Parathyroid adenoma (tissue), 2 donors: Measurements from ENCODE around the gene ST3GAL3.

Experiments
- H2AFZ ChIP-seq: fragments of 300-600 bp; sonication (generic); one replicate; pipeline ENCODE4 v1.7.0; 2017; ENCODE audit warnings: antibody characterized with exemption, mild to moderate bottlenecking
- H3K27ac ChIP-seq: fragments of 300-600 bp; sonication (generic); one replicate; pipeline ENCODE4 v1.7.0; 2017
- H3K27me3 ChIP-seq: fragments of 300-600 bp; sonication (generic); one replicate; pipeline ENCODE4 v1.7.0; 2017; ENCODE audit warnings: low read length; ENCODE audit not compliant: control insufficient read depth, insufficient read depth
- H3K36me3 ChIP-seq: fragments of 300-600 bp; sonication (generic); one replicate; pipeline ENCODE4 v1.7.0; 2017; ENCODE audit warnings: low read length; ENCODE audit not compliant: control insufficient read depth, insufficient read depth
- H3K4me1 ChIP-seq: fragments of 300-600 bp; sonication (generic); one replicate; pipeline ENCODE4 v1.7.0; 2017; ENCODE audit warnings: control low read depth
- H3K4me2 ChIP-seq: fragments of 300-600 bp; sonication (generic); one replicate; pipeline ENCODE4 v1.7.0; 2017; ENCODE audit warnings: low read length
- H3K4me3 ChIP-seq: fragments of 300-600 bp; sonication (generic); one replicate; pipeline ENCODE4 v1.7.0; 2017; ENCODE audit warnings: low read depth, low read length
- H3K79me2 ChIP-seq: fragments of 300-600 bp; sonication (generic); one replicate; pipeline ENCODE4 v1.7.0; 2017; ENCODE audit warnings: control low read depth
- H3K9ac ChIP-seq: fragments of 300-600 bp; sonication (generic); one replicate; pipeline ENCODE4 v1.7.0; 2017; ENCODE audit warnings: mild to moderate bottlenecking
- H3K9me3 ChIP-seq: fragments of 300-600 bp; sonication (generic); one replicate; pipeline ENCODE4 v1.7.0; 2017; ENCODE audit warnings: low read length; ENCODE audit not compliant: control insufficient read depth
- TF ChIP-seq, protein P1 (sequence below): fragments of 300-600 bp; sonication (generic); IDR thresholded peaks from one replicate; pipeline ENCODE4 v1.7.0; 2017; ENCODE audit warnings: antibody characterized with exemption, mild to moderate bottlenecking
- donor health status: primary hyperparathyroidism.

ST3GAL3 gene

DNA sequence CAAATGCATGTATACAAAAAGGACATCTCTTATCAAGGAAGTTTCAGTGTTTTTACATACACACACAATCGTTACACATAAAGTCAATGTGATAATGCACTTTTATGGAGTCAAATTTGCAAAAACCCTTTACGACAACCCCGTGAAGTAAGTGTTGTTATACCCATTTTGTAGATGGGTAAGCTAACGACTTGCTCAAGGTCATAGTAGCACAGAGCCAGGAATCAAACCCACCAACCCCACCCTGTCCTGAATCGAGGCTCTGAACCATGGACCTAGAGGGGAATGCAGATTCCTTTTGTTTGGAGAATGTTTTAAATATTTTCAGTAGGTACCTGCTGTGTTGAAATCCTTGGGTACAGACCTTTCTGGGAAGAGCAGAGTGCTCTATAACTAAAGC, 148.9 kb downstream of the ST3GAL3 start:
- no peak overlapping the region for H3K4me3 ChIP-seq
- TF ChIP-seq, protein P1, sequence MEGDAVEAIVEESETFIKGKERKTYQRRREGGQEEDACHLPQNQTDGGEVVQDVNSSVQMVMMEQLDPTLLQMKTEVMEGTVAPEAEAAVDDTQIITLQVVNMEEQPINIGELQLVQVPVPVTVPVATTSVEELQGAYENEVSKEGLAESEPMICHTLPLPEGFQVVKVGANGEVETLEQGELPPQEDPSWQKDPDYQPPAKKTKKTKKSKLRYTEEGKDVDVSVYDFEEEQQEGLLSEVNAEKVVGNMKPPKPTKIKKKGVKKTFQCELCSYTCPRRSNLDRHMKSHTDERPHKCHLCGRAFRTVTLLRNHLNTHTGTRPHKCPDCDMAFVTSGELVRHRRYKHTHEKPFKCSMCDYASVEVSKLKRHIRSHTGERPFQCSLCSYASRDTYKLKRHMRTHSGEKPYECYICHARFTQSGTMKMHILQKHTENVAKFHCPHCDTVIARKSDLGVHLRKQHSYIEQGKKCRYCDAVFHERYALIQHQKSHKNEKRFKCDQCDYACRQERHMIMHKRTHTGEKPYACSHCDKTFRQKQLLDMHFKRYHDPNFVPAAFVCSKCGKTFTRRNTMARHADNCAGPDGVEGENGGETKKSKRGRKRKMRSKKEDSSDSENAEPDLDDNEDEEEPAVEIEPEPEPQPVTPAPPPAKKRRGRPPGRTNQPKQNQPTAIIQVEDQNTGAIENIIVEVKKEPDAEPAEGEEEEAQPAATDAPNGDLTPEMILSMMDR: no peak
- H3K9me3 ChIP-seq: no peaks in the 10 kb centered on the region
- H3K36me3 ChIP-seq: no peaks in the 10 kb centered on the region
- no peak overlapping the region for H2AFZ ChIP-seq
- no peak overlapping the region for H3K27ac ChIP-seq
- H3K27me3 ChIP-seq: no peaks in the 10 kb centered on the region
- no peaks in the 10 kb centered on the region for H3K79me2 ChIP-seq
- H3K4me2 ChIP-seq: no peak overlapping the region
- no peak overlapping the region for H3K9ac ChIP-seq
- H3K4me1 ChIP-seq: no peaks in the 10 kb centered on the region

DNA sequence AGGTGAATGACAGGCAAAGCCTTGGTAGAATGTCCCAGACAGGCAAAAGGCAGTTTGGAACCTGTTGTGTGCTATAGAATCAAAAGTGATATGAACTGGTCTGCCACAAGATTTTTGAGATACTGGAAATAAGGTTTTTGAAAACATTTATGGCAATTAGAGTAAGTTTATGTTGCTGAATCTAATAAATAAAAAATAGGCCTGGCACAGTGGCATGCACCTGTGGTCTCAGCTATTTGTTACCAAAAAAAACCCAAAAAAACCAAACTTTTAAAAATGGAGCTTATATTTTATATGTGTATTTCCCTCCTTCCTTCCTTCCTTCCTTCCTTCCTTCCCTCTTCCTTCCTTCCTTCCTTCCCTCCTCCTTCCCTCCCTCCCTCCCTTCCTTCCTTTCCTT, 149.8 kb downstream of the ST3GAL3 start:
- no peaks in the 10 kb centered on the region for H3K4me1 ChIP-seq
- H3K79me2 ChIP-seq: no peaks in the 10 kb centered on the region
- no peaks in the 10 kb centered on the region for H3K36me3 ChIP-seq
- no peak overlapping the region for H3K27ac ChIP-seq
- TF ChIP-seq, protein P1: no peak
- H3K27me3 ChIP-seq: no peaks in the 10 kb centered on the region
- no peak overlapping the region for H3K4me2 ChIP-seq
- no peaks in the 10 kb centered on the region for H3K9me3 ChIP-seq
- H3K9ac ChIP-seq: no peak overlapping the region
- H2AFZ ChIP-seq: no peak overlapping the region
- H3K4me3 ChIP-seq: no peak overlapping the region

DNA sequence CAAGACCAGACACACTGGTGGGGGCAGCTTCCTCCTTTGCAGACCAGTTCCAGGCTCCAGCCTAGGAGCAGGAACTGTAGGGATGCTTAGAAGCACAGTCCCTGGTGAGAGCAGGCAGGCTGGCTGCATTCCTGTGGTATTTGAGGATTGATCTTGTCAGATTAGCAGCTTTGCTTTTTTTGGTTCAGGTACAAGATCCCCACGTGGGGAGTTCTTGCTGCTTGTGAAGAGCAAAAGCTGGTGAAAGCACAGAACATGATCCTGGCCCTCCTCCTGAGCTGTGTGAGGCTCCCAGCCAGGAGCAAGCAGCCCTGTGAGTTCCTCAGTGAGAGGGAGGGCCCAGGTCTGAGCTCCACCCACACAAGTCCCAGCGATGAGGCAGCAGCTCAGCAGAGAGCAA, 151.0 kb downstream of the ST3GAL3 start:
- Histone ChIP-seq H3K9ac (no peak overlapping the region), H3K27me3 (no peaks in the 10 kb centered on the region), H3K4me1 (no peaks in the 10 kb centered on the region), H2AFZ (no peak overlapping the region), H3K79me2 (no peaks in the 10 kb centered on the region), H3K4me2 (no peak overlapping the region), H3K36me3 (no peaks in the 10 kb centered on the region), H3K9me3 (no peaks in the 10 kb centered on the region), H3K27ac (no peak overlapping the region), H3K4me3 (no peak overlapping the region)
- TF ChIP-seq, protein P1: no peak

DNA sequence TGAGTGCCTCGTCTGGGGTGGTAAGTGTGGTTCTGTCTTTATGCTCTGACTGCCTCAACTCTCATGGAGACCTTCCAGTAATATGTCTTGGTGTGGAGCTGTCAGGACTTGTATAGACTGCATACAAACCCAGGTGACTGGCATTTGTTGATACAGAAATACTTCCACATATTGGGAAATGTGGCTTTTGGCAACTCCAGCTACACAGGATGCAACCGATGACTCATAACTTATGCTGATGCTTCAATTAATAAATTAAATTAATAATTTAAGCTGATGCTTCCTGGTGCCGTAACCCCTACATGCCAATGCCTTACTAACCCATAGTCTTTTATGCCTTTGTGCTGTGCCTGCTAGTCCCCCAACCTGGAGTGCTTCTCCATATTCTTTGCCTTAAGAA, 154.0 kb downstream of the ST3GAL3 start:
- Histone ChIP-seq H3K4me1 (no peaks in the 10 kb centered on the region), H3K4me3 (no peak overlapping the region), H3K79me2 (no peaks in the 10 kb centered on the region), H3K27ac (no peak overlapping the region), H3K9ac (no peak overlapping the region), H2AFZ (no peak overlapping the region), H3K36me3 (no peaks in the 10 kb centered on the region), H3K27me3 (no peaks in the 10 kb centered on the region), H3K9me3 (no peaks in the 10 kb centered on the region), H3K4me2 (no peak overlapping the region)
- TF ChIP-seq, protein P1: no peak

DNA sequence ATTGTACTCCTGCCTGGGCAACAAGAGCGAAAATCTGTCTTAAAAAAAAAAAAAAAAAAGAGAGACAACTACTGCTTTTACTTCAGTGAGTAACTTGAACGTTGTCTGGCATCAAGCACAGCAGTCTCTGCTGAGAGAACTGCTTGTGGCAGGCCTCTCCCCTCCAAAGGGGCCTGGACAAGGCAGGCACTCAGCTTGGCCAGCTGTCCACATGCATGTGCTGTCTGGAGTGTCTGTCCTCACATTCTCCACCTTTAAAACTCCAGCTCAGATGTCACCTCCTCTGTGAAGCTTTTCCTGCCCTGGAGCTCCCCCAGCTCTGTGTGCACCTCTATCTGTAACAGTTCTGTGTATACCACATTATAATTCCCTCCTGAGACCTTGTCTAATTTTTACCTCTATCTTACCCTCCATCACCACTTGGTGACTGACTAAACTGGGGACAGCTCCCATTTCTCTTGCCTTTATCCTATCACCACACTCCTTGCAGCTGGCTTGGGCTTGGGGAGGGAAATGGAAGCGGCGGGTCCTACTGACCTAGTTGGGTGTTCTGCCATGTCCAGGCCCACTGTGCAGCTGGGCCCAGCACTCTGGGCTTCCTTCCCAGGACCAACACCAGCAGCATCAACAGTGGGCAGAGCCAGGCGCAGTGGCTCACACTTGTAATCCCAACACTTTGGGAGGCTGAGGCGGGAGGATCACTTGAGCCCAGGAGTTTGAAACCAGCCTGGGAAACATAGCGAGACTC, 154.8 kb downstream of the ST3GAL3 start:
- H3K27ac ChIP-seq: no peak overlapping the region
- H3K79me2 ChIP-seq: no peaks in the 10 kb centered on the region
- H3K9ac ChIP-seq: no peak overlapping the region
- H3K4me1 ChIP-seq: no peaks in the 10 kb centered on the region
- no peaks in the 10 kb centered on the region for H3K27me3 ChIP-seq
- no peak overlapping the region for H3K4me3 ChIP-seq
- no peak overlapping the region for H3K4me2 ChIP-seq
- H2AFZ ChIP-seq: no peak overlapping the region
- TF ChIP-seq, protein P1: no peak
- no peaks in the 10 kb centered on the region for H3K9me3 ChIP-seq
- no peaks in the 10 kb centered on the region for H3K36me3 ChIP-seq
